ENCODE results near the gene CACNA2D3. TPM values are rescaled to one million over a fixed set of nuclear protein-coding genes. Genes with fewer than 3 reads are reported as not detected.

Gene CACNA2D3
- total RNA-seq, 2 donors from 2014 or later: 0.97 TPM; not detected in 1

- 86 to 87% methylated on average over 3 of the region's 3 CpGs for WGBS, 2 experiments (ENCODE audit: insufficient coverage in 1 of 2, insufficient read length in 1 of 2)
- peaks cover 18% of the 10 kb centered on the region for H3K27me3 ChIP-seq (ENCODE audit: control insufficient read depth, insufficient read depth, low read length, poor library complexity, severe bottlenecking)
- H3K36me3 ChIP-seq (ENCODE audit: control insufficient read depth, insufficient read depth, low read length): no peaks in the 10 kb centered on the region
- H3K9ac ChIP-seq (ENCODE audit: extremely low read depth, low read length, poor library complexity, severe bottlenecking): no peak overlapping the region
- Mint-ChIP-seq H3K4me1 (peaks cover 2% of the 10 kb centered on the region), H3K27me3 (ENCODE audit: insufficient read depth) (peaks cover 28% of the 10 kb centered on the region), H3K4me3 (no peak overlapping the region), H3K9me3 (no peaks in the 10 kb centered on the region), H3K27ac (no peak overlapping the region), H3K36me3 (ENCODE audit: low read depth) (no peaks in the 10 kb centered on the region)
- DNase-seq: no peak
- no peak overlapping the region for H3K4me3 ChIP-seq (ENCODE audit: low read length)
- no peaks in the 10 kb centered on the region for H3K9me3 ChIP-seq (ENCODE audit: control insufficient read depth, low read length)
- H3K4me1 ChIP-seq (ENCODE audit: control insufficient read depth, insufficient read depth, low read length): no peaks in the 10 kb centered on the region
- TF ChIP-seq CTCF (conservative IDR thresholded peaks at IDR 0.05): no peak
- H3K27ac ChIP-seq (ENCODE audit: low read depth, low read length): no peak overlapping the region
Observed at GRCh38 chr3:54372232-54372631, 249.9 kb downstream of the CACNA2D3 start.

GRCh38 chr3:54374214-54374852, 252.0 kb downstream of the CACNA2D3 start:
- Histone ChIP-seq H3K27ac (ENCODE audit: low read depth, low read length) (no peak overlapping the region), H3K4me3 (ENCODE audit: low read length) (no peak overlapping the region), H3K4me1 (ENCODE audit: control insufficient read depth, insufficient read depth, low read length) (peaks cover 4% of the 10 kb centered on the region), H3K36me3 (ENCODE audit: control insufficient read depth, insufficient read depth, low read length) (no peaks in the 10 kb centered on the region), H3K27me3 (ENCODE audit: control insufficient read depth, insufficient read depth, low read length, poor library complexity, severe bottlenecking) (peaks cover 31% of the 10 kb centered on the region), H3K9ac (ENCODE audit: extremely low read depth, low read length, poor library complexity, severe bottlenecking) (no peak overlapping the region), H3K9me3 (ENCODE audit: control insufficient read depth, low read length) (no peaks in the 10 kb centered on the region)
- peak; percentile 84 for TF ChIP-seq CTCF (conservative IDR thresholded peaks at IDR 0.05)
- no peak overlapping the region for H3K27ac Mint-ChIP-seq
- peaks cover 14% of the 10 kb centered on the region for H3K4me1 Mint-ChIP-seq
- 88 to 100% methylated on average over 3 to 8 of the region's 8 CpGs for WGBS, 2 experiments (ENCODE audit: insufficient coverage in 1 of 2, insufficient read length in 1 of 2)
- no peaks in the 10 kb centered on the region for H3K36me3 Mint-ChIP-seq (ENCODE audit: low read depth)
- peaks cover 40% of the 10 kb centered on the region for H3K27me3 Mint-ChIP-seq (ENCODE audit: insufficient read depth)
- no peak overlapping the region for H3K4me3 Mint-ChIP-seq
- peak; percentile 82 for DNase-seq
- H3K9me3 Mint-ChIP-seq: no peaks in the 10 kb centered on the region

- Mint-ChIP-seq H3K4me3 (no peak overlapping the region), H3K27ac (no peak overlapping the region), H3K4me1 (peaks cover 21% of the 10 kb centered on the region), H3K27me3 (ENCODE audit: insufficient read depth) (peaks cover 57% of the 10 kb centered on the region), H3K9me3 (no peaks in the 10 kb centered on the region), H3K36me3 (ENCODE audit: low read depth) (no peaks in the 10 kb centered on the region)
- Histone ChIP-seq H3K36me3 (ENCODE audit: control insufficient read depth, insufficient read depth, low read length) (no peaks in the 10 kb centered on the region), H3K9ac (ENCODE audit: extremely low read depth, low read length, poor library complexity, severe bottlenecking) (no peak overlapping the region), H3K27me3 (ENCODE audit: control insufficient read depth, insufficient read depth, low read length, poor library complexity, severe bottlenecking) (peaks cover 42% of the 10 kb centered on the region), H3K4me1 (ENCODE audit: control insufficient read depth, insufficient read depth, low read length) (peaks cover 6% of the 10 kb centered on the region), H3K9me3 (ENCODE audit: control insufficient read depth, low read length) (no peaks in the 10 kb centered on the region), H3K4me3 (ENCODE audit: low read length) (no peak overlapping the region), H3K27ac (ENCODE audit: low read depth, low read length) (no peak overlapping the region)
- 91 to 93% methylated on average over 3 to 6 of the region's 6 CpGs for WGBS, 2 experiments (ENCODE audit: insufficient coverage in 1 of 2, insufficient read length in 1 of 2)
- TF ChIP-seq CTCF (conservative IDR thresholded peaks at IDR 0.05): no peak
- no peak for DNase-seq
Observed at GRCh38 chr3:54376142-54376807, 253.9 kb downstream of the CACNA2D3 start.

Measured in endodermal cell (in vitro differentiated cells).